Activated B cell treated with CpG ODN at 0.5 μM for 24 hours (primary cell): Measurements from ENCODE around the gene MYBPC3. TPM values are rescaled to one million over a fixed set of nuclear protein-coding genes. Genes with fewer than 3 reads are reported as not detected.

Experiments used
- ATAC-seq: fragments of 200-7000 bp; cut with Tn5 transposase; one replicate; pipeline ENCODE4 v1.10.0; 2021; ENCODE audit warnings: low read depth, mild to moderate bottlenecking, moderate library complexity
- CTCF ChIA-PET: fragments of 350-600 bp; sonication (Branson Sonifier 250); formaldehyde crosslinking; loops from one replicate; lab custom pipeline; 2021; ENCODE audit warnings: antibody characterized with exemption; lab: Charles Lee
- POLR2A ChIA-PET: fragments of 350-600 bp; sonication (Branson Sonifier 250); formaldehyde crosslinking; loops from one replicate; lab custom pipeline; 2021; ENCODE audit warnings: antibody characterized with exemption; lab: Charles Lee
- DNase-seq: peaks from one replicate; pipeline ENCODE4 v3.0.0; 2022
- H3K27ac Mint-ChIP-seq: one replicate; pipeline ENCODE4 v1.8.0; 2020; ENCODE audit warnings: mixed read lengths
- H3K27me3 Mint-ChIP-seq: one replicate; pipeline ENCODE4 v1.8.0; 2021; ENCODE audit warnings: mixed read lengths
- H3K36me3 Mint-ChIP-seq: one replicate; pipeline ENCODE4 v1.8.0; 2021; ENCODE audit warnings: low read depth, mixed read lengths
- H3K4me1 Mint-ChIP-seq: one replicate; pipeline ENCODE4 v1.8.0; 2021; ENCODE audit warnings: mixed read lengths
- H3K4me3 Mint-ChIP-seq: one replicate; pipeline ENCODE4 v1.8.0; 2020; ENCODE audit warnings: mild to moderate bottlenecking, mixed read lengths
- H3K9me3 Mint-ChIP-seq: one replicate; pipeline ENCODE4 v1.8.0; 2020; ENCODE audit warnings: mixed read lengths
- intact Hi-C: fragments of 100-400 bp; cut with micrococcal nuclease; formaldehyde crosslinking; loops from one replicate; pipeline ENCODE4 v1.15.1; 2024
- total RNA-seq: library from RNA; stranded (reverse); gene quantifications from 2 replicates; pipeline ENCODE4 v1.2.3, GENCODE V29; 2022
- TF ChIP-seq, protein P1 (sequence below): fragments of 200-600 bp; IDR thresholded peaks from one replicate; pipeline ENCODE4 v1.8.0; 2022; ENCODE audit warnings: antibody characterized with exemption, mild to moderate bottlenecking

MYBPC3 gene
- total RNA-seq, 1 donor from 2014 or later = 0.69 TPM

DNA sequence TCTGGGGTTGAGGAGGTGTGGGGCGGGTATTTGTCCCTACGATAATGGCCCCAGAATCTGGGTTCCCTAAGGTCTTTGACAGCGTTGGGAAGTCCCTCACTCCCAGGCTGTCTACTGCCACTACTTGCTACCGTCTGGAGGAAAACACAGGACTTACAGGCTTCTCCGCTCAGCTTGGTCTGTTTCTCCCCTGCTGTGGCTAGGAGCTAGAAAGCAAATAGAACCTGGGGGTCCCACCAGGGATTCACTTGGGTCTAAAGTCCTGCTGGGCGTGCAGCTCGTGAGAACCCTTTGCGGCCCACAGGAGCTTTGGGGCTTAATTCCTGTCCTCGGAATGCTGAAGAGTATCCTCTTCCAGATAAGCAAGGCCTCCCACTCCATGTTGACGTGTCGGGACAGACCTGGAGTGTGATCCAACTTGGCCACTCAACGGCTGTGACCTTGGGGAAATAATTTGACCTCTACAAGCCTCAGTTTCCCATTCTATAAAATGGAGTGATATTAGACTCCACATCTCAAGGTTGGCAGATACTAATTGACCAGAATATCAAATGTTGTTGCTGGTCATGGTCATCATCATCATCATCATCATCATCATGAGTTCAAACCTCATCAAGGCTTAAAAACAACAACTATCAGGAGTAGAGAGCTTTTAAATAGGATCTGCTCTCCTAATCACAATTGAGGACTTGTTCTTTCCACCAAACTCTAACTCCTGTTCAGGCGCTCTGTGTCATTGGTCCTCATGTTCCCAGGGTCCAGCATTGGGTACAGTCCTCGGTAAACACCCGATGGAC, 1.7 kb upstream of the MYBPC3 start:
- POLR2A ChIA-PET = no interaction called here
- H3K4me1 Mint-ChIP-seq = peaks cover 1% of the 10 kb centered on the region
- intact Hi-C loops = no loop called here
- DNase-seq (no peak), ATAC-seq (no peak)
- no peaks in the 10 kb centered on the region for H3K9me3 Mint-ChIP-seq
- peaks cover 12% of the 10 kb centered on the region for H3K36me3 Mint-ChIP-seq
- no peaks in the 10 kb centered on the region for H3K27me3 Mint-ChIP-seq
- TF ChIP-seq, protein P1, sequence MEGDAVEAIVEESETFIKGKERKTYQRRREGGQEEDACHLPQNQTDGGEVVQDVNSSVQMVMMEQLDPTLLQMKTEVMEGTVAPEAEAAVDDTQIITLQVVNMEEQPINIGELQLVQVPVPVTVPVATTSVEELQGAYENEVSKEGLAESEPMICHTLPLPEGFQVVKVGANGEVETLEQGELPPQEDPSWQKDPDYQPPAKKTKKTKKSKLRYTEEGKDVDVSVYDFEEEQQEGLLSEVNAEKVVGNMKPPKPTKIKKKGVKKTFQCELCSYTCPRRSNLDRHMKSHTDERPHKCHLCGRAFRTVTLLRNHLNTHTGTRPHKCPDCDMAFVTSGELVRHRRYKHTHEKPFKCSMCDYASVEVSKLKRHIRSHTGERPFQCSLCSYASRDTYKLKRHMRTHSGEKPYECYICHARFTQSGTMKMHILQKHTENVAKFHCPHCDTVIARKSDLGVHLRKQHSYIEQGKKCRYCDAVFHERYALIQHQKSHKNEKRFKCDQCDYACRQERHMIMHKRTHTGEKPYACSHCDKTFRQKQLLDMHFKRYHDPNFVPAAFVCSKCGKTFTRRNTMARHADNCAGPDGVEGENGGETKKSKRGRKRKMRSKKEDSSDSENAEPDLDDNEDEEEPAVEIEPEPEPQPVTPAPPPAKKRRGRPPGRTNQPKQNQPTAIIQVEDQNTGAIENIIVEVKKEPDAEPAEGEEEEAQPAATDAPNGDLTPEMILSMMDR = no peak
- H3K27ac Mint-ChIP-seq = no peak overlapping the region
- CTCF ChIA-PET = no interaction called here
- H3K4me3 Mint-ChIP-seq = no peak overlapping the region

DNA sequence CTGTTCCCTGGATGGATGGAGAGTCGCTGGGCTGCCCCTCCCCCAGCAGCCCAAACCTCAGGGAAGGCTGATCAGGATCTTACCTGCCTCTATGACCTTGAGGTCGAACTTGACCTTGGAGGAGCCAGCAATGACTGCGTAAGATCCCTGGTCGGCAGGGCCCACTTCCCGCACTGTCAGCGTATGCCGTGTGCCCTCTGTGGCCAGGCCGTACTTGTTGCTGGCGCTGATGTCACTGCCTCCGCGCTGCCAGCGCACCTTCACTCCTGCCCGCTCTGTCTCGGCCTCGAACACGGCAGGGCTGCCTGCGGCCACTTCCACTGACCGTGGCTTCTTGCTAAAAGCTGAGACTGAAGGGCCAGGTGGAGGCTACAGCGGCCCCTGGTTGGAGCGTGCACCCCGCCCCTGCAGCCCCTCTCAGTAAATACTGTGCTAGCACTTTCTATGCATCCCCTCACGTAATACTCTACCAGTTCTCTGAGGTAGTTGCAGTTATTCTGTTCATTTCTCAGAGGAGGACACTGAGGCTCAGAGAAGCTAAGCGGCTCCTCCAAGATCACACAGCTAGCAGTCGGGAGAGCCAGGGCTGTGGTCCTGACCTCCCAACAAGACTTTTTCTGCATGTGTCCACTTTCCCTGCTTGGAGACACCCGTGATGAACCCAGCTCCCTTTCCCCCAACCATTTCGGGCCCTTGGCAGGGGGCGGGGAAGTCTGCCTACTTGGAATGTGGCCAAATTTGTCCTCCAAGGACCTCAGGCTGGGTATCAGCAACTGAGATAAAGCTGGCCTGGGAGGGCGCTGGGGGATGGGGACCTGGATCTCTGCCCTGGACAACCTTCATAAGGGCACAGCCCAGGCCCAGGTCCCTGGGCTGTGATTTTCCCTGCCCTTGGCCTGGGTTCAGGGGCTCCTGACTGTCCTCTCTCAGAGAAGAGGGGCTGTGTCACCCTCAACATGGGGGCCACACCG, 1.1 kb downstream of the MYBPC3 start:
- H3K4me3 Mint-ChIP-seq = no peak overlapping the region
- DNase-seq (no peak), ATAC-seq (no peak)
- intact Hi-C loops = no loop called here
- ChIA-PET CTCF (no interaction called here), POLR2A (interaction anchor here (1.1 kb wide), 1 partner anchor 27 kb away, joined by 3 read pairs; the partner anchor contains the start of gene SPI1)
- TF ChIP-seq, protein P1 = no peak
- H3K4me1 Mint-ChIP-seq = no peaks in the 10 kb centered on the region
- no peak overlapping the region for H3K27ac Mint-ChIP-seq
- H3K36me3 Mint-ChIP-seq = peaks cover 11% of the 10 kb centered on the region
- H3K9me3 Mint-ChIP-seq = no peaks in the 10 kb centered on the region
- no peaks in the 10 kb centered on the region for H3K27me3 Mint-ChIP-seq

DNA sequence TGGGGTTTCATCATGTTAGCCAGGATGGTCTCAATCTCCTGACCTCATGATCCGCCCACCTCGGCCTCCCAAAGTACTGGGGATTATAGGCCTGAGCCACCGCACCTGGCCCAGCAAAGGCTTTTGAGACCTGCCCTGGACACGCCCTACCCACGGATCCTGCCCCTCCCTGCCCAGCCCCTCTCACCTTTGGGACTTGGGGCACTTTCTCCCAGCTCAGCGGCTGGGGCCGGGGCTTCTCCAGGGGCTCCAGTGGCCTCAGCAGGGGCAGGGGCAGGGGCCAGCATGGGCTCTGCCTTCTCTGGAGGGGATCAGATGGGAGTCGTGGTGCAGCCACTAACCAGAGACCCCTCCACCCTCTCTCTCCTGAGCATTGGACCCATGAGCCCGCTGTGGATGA, 2.2 kb downstream of the MYBPC3 start:
- no peaks in the 10 kb centered on the region for H3K27me3 Mint-ChIP-seq
- H3K36me3 Mint-ChIP-seq = peaks cover 11% of the 10 kb centered on the region
- no peak for DNase-seq
- no peak for ATAC-seq
- TF ChIP-seq, protein P1 = no peak
- intact Hi-C loops = no loop called here
- ChIA-PET CTCF (interaction anchor here (0.8 kb wide), 1 partner anchor 24 kb away, joined by 3 read pairs; no protein-coding TSS in a partner anchor), POLR2A (interaction anchor here (1.1 kb wide), 1 partner anchor 28 kb away, joined by 3 read pairs; the partner anchor contains the start of gene SPI1)
- no peaks in the 10 kb centered on the region for H3K4me1 Mint-ChIP-seq
- no peaks in the 10 kb centered on the region for H3K9me3 Mint-ChIP-seq
- H3K27ac Mint-ChIP-seq = no peak overlapping the region
- H3K4me3 Mint-ChIP-seq = no peak overlapping the region

DNA sequence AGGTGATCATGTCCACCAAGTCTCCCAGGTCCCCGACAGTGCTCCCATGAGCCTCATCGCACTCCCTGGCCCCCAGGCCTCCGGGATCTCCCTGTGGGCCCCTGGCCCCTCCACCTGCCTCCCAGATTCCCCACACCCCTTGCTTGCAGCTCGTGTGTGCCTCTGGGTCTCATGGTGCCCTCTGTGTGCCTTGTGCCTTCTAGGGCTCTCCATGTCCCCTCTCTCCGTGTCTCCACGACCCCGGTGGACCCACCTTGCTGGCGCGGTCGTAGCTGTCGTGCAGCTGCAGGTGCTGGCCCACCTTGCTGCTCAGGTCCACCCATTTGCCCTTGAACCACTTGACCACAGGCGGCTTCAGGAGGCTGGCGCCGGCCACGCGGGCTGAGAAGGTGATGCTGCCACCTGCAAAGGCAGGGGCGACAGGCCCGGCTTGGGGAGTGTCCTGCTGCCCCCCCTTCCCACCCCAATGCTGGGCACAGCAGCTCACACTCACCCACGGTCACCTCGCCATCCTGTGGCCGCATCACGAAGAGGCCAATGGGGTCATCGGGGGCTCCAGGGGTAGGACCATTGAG, 2.9 kb downstream of the MYBPC3 start:
- peaks cover 7% of the 10 kb centered on the region for H3K36me3 Mint-ChIP-seq
- DNase-seq = no peak
- no peak overlapping the region for H3K27ac Mint-ChIP-seq
- TF ChIP-seq, protein P1 = no peak
- POLR2A ChIA-PET = no interaction called here
- no peaks in the 10 kb centered on the region for H3K4me1 Mint-ChIP-seq
- CTCF ChIA-PET = no interaction called here
- intact Hi-C loops = loop anchor here (2.0 kb wide), 1 partner anchor 21 kb away; no protein-coding TSS in a partner anchor
- no peak for ATAC-seq
- no peaks in the 10 kb centered on the region for H3K27me3 Mint-ChIP-seq
- no peaks in the 10 kb centered on the region for H3K9me3 Mint-ChIP-seq
- no peak overlapping the region for H3K4me3 Mint-ChIP-seq
